ENCODE data around the gene KAT6B. TPM values are rescaled to one million over a fixed set of nuclear protein-coding genes. Genes with fewer than 3 reads are reported as not detected.

KAT6B gene
- total and polyA plus RNA-seq, 10 of the 15 experiments (the other 5 are each of a cell fraction or from before 2014, with no cell fraction given) = 2.7 to 22.6 (median 15.7) TPM

- TF ChIP-seq SIX5 (IDR thresholded peaks at IDR 0.05; ENCODE audit: low read depth, low read length, severe bottlenecking) (no peak), WRNIP1 (IDR thresholded peaks at IDR 0.05; ENCODE audit: borderline replicate concordance, low read depth, low read length) (no peak), CEBPB (IDR thresholded peaks at IDR 0.05; ENCODE audit: borderline replicate concordance in 1 of 2, low read depth in 2 of 2, low read length in 2 of 2) (no peak), NFYB (IDR thresholded peaks at IDR 0.05; ENCODE audit: insufficient read depth, low read depth, low read length) (no peak), SP1 (IDR thresholded peaks at IDR 0.05; ENCODE audit: low read depth, low read length) (no peak), REST (IDR thresholded peaks at IDR 0.05; ENCODE audit: low read depth, low read length) (no peak), HDAC6 (IDR thresholded peaks at IDR 0.05; ENCODE audit: unreplicated experiment) (no peak), RELA (IDR thresholded peaks at IDR 0.05; ENCODE audit: borderline replicate concordance, partially characterized antibody) (no peak), MAX (IDR thresholded peaks at IDR 0.05; ENCODE audit: low read depth, low read length) (no peak), CHD4 (IDR thresholded peaks at IDR 0.05) (no peak), TAF1 (IDR thresholded peaks at IDR 0.05; ENCODE audit: borderline replicate concordance, low read depth, low read length) (no peak), RAD51 (IDR thresholded peaks at IDR 0.05) (no peak), NFIC (IDR thresholded peaks at IDR 0.05; ENCODE audit: low read depth, low read length) (no peak)
- TF ChIP-seq, protein P1, sequence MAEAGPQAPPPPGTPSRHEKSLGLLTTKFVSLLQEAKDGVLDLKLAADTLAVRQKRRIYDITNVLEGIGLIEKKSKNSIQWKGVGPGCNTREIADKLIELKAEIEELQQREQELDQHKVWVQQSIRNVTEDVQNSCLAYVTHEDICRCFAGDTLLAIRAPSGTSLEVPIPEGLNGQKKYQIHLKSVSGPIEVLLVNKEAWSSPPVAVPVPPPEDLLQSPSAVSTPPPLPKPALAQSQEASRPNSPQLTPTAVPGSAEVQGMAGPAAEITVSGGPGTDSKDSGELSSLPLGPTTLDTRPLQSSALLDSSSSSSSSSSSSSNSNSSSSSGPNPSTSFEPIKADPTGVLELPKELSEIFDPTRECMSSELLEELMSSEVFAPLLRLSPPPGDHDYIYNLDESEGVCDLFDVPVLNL (IDR thresholded peaks at IDR 0.05; ENCODE audit: low read depth, low read length) = no peak
- TF ChIP-seq, protein P2, sequence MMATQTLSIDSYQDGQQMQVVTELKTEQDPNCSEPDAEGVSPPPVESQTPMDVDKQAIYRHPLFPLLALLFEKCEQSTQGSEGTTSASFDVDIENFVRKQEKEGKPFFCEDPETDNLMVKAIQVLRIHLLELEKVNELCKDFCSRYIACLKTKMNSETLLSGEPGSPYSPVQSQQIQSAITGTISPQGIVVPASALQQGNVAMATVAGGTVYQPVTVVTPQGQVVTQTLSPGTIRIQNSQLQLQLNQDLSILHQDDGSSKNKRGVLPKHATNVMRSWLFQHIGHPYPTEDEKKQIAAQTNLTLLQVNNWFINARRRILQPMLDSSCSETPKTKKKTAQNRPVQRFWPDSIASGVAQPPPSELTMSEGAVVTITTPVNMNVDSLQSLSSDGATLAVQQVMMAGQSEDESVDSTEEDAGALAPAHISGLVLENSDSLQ (IDR thresholded peaks at IDR 0.05) = no peak
- Histone ChIP-seq H3K4me2 (ENCODE audit: control insufficient read depth, insufficient read depth) (no peak overlapping the region), H3K79me2 (ENCODE audit: control insufficient read depth, insufficient read depth, low read length) (no peaks in the 10 kb centered on the region), H4K20me1 (ENCODE audit: control insufficient read depth, insufficient read depth) (no peaks in the 10 kb centered on the region), H3K9me3 (replicated peaks; ENCODE audit: control insufficient read depth, insufficient read depth, low read length) (no peaks in the 10 kb centered on the region), H3K27ac (ENCODE audit: control insufficient read depth, insufficient read depth) (no peak overlapping the region), H3K4me3 (no peak overlapping the region), H3K27me3 (replicated peaks in 1 of 2; ENCODE audit: control insufficient read depth in 2 of 2, insufficient read depth in 2 of 2, low read length in 1 of 2) (no peaks in the 10 kb centered on the region), H3K9ac (ENCODE audit: control insufficient read depth, insufficient read depth, low read length) (no peak overlapping the region), H3K4me1 (ENCODE audit: control insufficient read depth, insufficient read depth, low read length) (peaks cover 30% of the 10 kb centered on the region), H2AFZ (ENCODE audit: control insufficient read depth, low read depth, low read length) (no peak overlapping the region), H3K36me3 (ENCODE audit: control insufficient read depth in 2 of 2, insufficient read depth in 2 of 2, low read length in 1 of 2) (no peaks in the 10 kb centered on the region)
- WGBS (ENCODE audit: insufficient coverage, insufficient replicate concordance, low lambda C conversion rate, missing lambda C conversion rate) = 85% methylated on average over 32 of the region's 32 CpGs
- SMC1A ChIA-PET (ENCODE audit: uncharacterized antibody, unreplicated experiment) = interaction anchor here (0.6 kb wide), 1 partner anchor 61 kb away, joined by 3 read pairs; no protein-coding TSS in a partner anchor
- RAD21 ChIA-PET (ENCODE audit: unreplicated experiment) = no interaction called here
- BruUV-seq (replicated peaks) = no TSS peak
- CTCF ChIA-PET = interaction anchor here (0.8 to 1.7 kb wide), 3 partner anchors 140 to 299 kb away, joined by 3 to 4 read pairs (median 3); partner anchors contain the start of gene COMTD1
- no peak for ATAC-seq
- intact Hi-C loops (cut with micrococcal nuclease; ENCODE audit: unreplicated experiment) (no loop called here), in situ Hi-C loops (cut with MboI) (no loop called here)
- no peak for FAIRE-seq
- POLR2A ChIA-PET = no interaction called here
- no peak for DNase-seq (ENCODE audit: low read depth, low spot score)
Measured at GRCh38 chr10:75037171-75038153, 211.1 kb downstream of the KAT6B start.
